ENCODE data around the gene KCTD8.

GRCh38 chr4:44421330-44422065, 27.1 kb downstream of the KCTD8 start:
- TF ChIP-seq CTCF (IDR thresholded peaks at IDR 0.05) (no peak), EZH2phosphoT487 (IDR thresholded peaks at IDR 0.05) (no peak)

Measured in neural progenitor cell (in vitro differentiated cells).